DOHH2 (cell line): ENCODE measurements around the gene NR2C2.

ENCODE experiments used
- H3F3A ChIP-seq: fragments of 200-600 bp; sonication (generic), shearing (Covaris generic); 2 replicates; pipeline ENCODE4 v1.6.0; 2016; ENCODE audit warnings: antibody characterized with exemption, mild to moderate bottlenecking; ENCODE audit not compliant: control insufficient read depth, insufficient read depth
- H3K27ac ChIP-seq: fragments of 200-600 bp; sonication (generic); 2 replicates; pipeline ENCODE4 v1.5.1; 2014; ENCODE audit warnings: low read depth, mild to moderate bottlenecking, low read length, moderate library complexity
- H3K27me3 ChIP-seq: fragments of 200-600 bp; sonication (generic); 2 replicates; pipeline ENCODE4 v1.6.1; 2014; ENCODE audit warnings: mild to moderate bottlenecking, low read length, mixed read lengths; ENCODE audit not compliant: control insufficient read depth
- H3K36me3 ChIP-seq: fragments of 200-600 bp; sonication (generic); 2 replicates; pipeline ENCODE4 v1.6.1; 2014; ENCODE audit warnings: mild to moderate bottlenecking, low read length, moderate library complexity, mixed read lengths; ENCODE audit not compliant: control insufficient read depth
- H3K4me1 ChIP-seq: fragments of 200-600 bp; sonication (generic); 2 replicates; pipeline ENCODE4 v1.6.1; 2014; ENCODE audit warnings: mild to moderate bottlenecking, low read length, mixed read lengths; ENCODE audit not compliant: control insufficient read depth
- H3K4me2 ChIP-seq: fragments of 200-600 bp; sonication (generic); 2 replicates; pipeline ENCODE4 v1.6.0; 2014; ENCODE audit warnings: mild to moderate bottlenecking, low read length, moderate library complexity
- H3K4me3 ChIP-seq: fragments of 200-600 bp; sonication (generic); 2 replicates; pipeline ENCODE4 v1.5.1; 2014; ENCODE audit warnings: mild to moderate bottlenecking, low read length, mixed read lengths
- H3K79me2 ChIP-seq: fragments of 200-600 bp; sonication (generic); 2 replicates; pipeline ENCODE4 v1.6.1; 2014; ENCODE audit warnings: mild to moderate bottlenecking, low read length, mixed read lengths; ENCODE audit not compliant: control insufficient read depth
- H3K9me2 ChIP-seq: fragments of 200-600 bp; sonication (generic); replicated peaks from 2 replicates; pipeline ENCODE4 v1.6.1; 2014; ENCODE audit warnings: mild to moderate bottlenecking, low read length, mixed read lengths; ENCODE audit not compliant: control insufficient read depth
- H3K9me3 ChIP-seq: fragments of 200-600 bp; sonication (generic); 2 replicates; pipeline ENCODE4 v1.6.1; 2014; ENCODE audit warnings: antibody characterized with exemption, low read length, mixed read lengths; ENCODE audit not compliant: control insufficient read depth, insufficient read depth
- H4K20me1 ChIP-seq: fragments of 200-600 bp; sonication (generic); 2 replicates; pipeline ENCODE4 v1.6.0; 2014; ENCODE audit warnings: low read depth, mild to moderate bottlenecking, antibody characterized with exemption, low read length, moderate library complexity; ENCODE audit not compliant: control insufficient read depth, insufficient read depth
- CTCF ChIP-seq: fragments of 200-600 bp; sonication (generic); IDR thresholded peaks from one replicate; pipeline ENCODE4 v1.5.1; 2014; ENCODE audit warnings: antibody characterized with exemption, mild to moderate bottlenecking, low read depth, low read length; ENCODE audit not compliant: poor library complexity, severe bottlenecking
- EZH2phosphoT487 ChIP-seq: fragments of 200-600 bp; sonication (generic); IDR thresholded peaks from 2 replicates; pipeline ENCODE4 v1.6.1; 2017; ENCODE audit warnings: borderline replicate concordance, mild to moderate bottlenecking, antibody characterized with exemption, low read length, moderate library complexity, mixed read lengths

Gene NR2C2

GRCh38 chr3:14947886-14948608, 664 bp downstream of the NR2C2 start:
- H3K4me2 ChIP-seq = peak overlapping the region; percentile 68
- peaks cover 4% of the 10 kb centered on the region; the same call in 1 of the 2 replicates for H4K20me1 ChIP-seq

GRCh38 chr3:14948609-14949038, 1.2 kb downstream of the NR2C2 start:
- Histone ChIP-seq H3K4me2 (peak overlapping the region; percentile 87), H3K79me2 (peaks cover 85% of the 10 kb centered on the region), H3K4me3 (peak overlapping the region; percentile 81), H3K4me1 (peaks cover 32% of the 10 kb centered on the region), H3K9me3 (no peaks in the 10 kb centered on the region), H3K27ac (peak overlapping the region; percentile 37), H3K27me3 (no peaks in the 10 kb centered on the region), H3K9me2 (no peaks in the 10 kb centered on the region), H3K36me3 (peaks cover 48% of the 10 kb centered on the region), H4K20me1 (peaks cover 4% of the 10 kb centered on the region; the same call in 1 of the 2 replicates), H3F3A (peaks cover 9% of the 10 kb centered on the region; the same call in 1 of the 2 replicates)
- TF ChIP-seq EZH2phosphoT487 = no peak
- no peak for TF ChIP-seq CTCF

More at GRCh38 chr3:14947886-14948608, 664 bp downstream of the NR2C2 start:
- Histone ChIP-seq H3K36me3 (peaks cover 54% of the 10 kb centered on the region), H3K4me3 (peak overlapping the region; percentile 93), H3K9me2 (no peaks in the 10 kb centered on the region), H3K27ac (peak overlapping the region; percentile 97), H3K9me3 (no peaks in the 10 kb centered on the region), H3K79me2 (peaks cover 86% of the 10 kb centered on the region), H3F3A (peaks cover 9% of the 10 kb centered on the region; the same call in 1 of the 2 replicates), H3K27me3 (no peaks in the 10 kb centered on the region), H3K4me1 (peaks cover 32% of the 10 kb centered on the region)
- TF ChIP-seq CTCF (no peak), EZH2phosphoT487 (no peak)

- H3F3A ChIP-seq = peaks cover 9% of the 10 kb centered on the region; the same call in 1 of the 2 replicates
- H3K4me1 ChIP-seq = peaks cover 32% of the 10 kb centered on the region
- peak overlapping the region; percentile 81 for H3K4me3 ChIP-seq
- TF ChIP-seq EZH2phosphoT487 (no peak), CTCF (no peak)
- H3K9me3 ChIP-seq = no peaks in the 10 kb centered on the region
- H3K9me2 ChIP-seq = no peaks in the 10 kb centered on the region
- H3K27me3 ChIP-seq = no peaks in the 10 kb centered on the region
- peaks cover 43% of the 10 kb centered on the region for H3K36me3 ChIP-seq
- 0 out of 2 replicates have a peak overlapping the region, but pooled peaks have one; percentile 37 for H3K27ac ChIP-seq
- H4K20me1 ChIP-seq = peaks cover 4% of the 10 kb centered on the region; the same call in 1 of the 2 replicates
- H3K4me2 ChIP-seq = peak overlapping the region; percentile 87
- peaks cover 84% of the 10 kb centered on the region for H3K79me2 ChIP-seq
Observed at GRCh38 chr3:14949126-14949525, 1.7 kb downstream of the NR2C2 start.
